ENCODE measurements around the gene APBA1. TPM values are rescaled to one million over a fixed set of nuclear protein-coding genes. Genes with fewer than 3 reads are reported as not detected.

The APBA1 gene
- total and polyA plus RNA-seq, 9 of the 15 experiments (the other 6 are each of a cell fraction or from before 2014, with no cell fraction given), result 0.01 to 0.02 TPM; not detected in 7

DNA sequence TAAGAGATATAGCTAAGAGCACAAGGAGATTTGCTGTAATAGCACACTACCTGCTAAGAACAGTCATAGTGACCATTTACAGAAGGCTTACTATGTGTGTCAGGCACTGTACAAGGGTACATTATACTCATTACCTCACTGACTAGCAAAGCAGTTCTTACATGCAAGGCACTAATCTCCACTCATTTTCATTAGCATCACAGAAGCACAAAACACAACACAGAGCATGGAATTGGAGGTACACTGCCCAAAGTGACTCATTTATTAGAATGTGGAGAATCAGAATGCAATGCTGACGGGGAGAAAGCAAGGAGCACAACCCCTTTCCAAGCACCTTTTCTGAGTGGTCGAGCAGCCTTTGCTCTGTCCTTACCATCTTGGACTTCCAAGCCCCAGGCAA is 177.4 kb downstream of the APBA1 start:
- FAIRE-seq, result no peak

More for the DNA sequence above, 177.4 kb downstream of the APBA1 start:
- no peak for TF ChIP-seq FOXJ2 (tag; IDR thresholded peaks at IDR 0.05)
- TF ChIP-seq, protein P1, sequence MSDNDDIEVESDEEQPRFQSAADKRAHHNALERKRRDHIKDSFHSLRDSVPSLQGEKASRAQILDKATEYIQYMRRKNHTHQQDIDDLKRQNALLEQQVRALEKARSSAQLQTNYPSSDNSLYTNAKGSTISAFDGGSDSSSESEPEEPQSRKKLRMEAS (CRISPR knock-in tag; IDR thresholded peaks at IDR 0.05), result no peak
- TF ChIP-seq NR2C1 (IDR thresholded peaks at IDR 0.05), result no peak
- no peak for TF ChIP-seq NR2C1 (tag; IDR thresholded peaks at IDR 0.05)
- TF ChIP-seq IRF2 (CRISPR knock-in tag; IDR thresholded peaks at IDR 0.05), result no peak
- TF ChIP-seq MYC (IDR thresholded peaks at IDR 0.05; ENCODE audit: low read depth, low read length), result no peak
- TF ChIP-seq MYC (CRISPR knock-in tag; IDR thresholded peaks at IDR 0.05; ENCODE audit: borderline replicate concordance, low read depth), result no peak
- no peak for TF ChIP-seq CBFA2T3 (IDR thresholded peaks at IDR 0.05)
- no peak for TF ChIP-seq KAT8 (IDR thresholded peaks at IDR 0.05; ENCODE audit: low read depth)
- no peak for TF ChIP-seq GABPB1 (CRISPR knock-in tag; IDR thresholded peaks at IDR 0.05)
- no peak for TF ChIP-seq SMARCE1 (IDR thresholded peaks at IDR 0.05)
- TF ChIP-seq, protein P2, sequence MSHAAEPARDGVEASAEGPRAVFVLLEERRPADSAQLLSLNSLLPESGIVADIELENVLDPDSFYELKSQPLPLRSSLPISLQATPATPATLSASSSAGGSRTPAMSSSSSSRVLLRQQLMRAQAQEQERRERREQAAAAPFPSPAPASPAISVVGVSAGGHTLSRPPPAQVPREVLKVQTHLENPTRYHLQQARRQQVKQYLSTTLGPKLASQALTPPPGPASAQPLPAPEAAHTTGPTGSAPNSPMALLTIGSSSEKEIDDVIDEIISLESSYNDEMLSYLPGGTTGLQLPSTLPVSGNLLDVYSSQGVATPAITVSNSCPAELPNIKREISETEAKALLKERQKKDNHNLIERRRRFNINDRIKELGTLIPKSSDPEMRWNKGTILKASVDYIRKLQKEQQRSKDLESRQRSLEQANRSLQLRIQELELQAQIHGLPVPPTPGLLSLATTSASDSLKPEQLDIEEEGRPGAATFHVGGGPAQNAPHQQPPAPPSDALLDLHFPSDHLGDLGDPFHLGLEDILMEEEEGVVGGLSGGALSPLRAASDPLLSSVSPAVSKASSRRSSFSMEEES (CRISPR knock-in tag; IDR thresholded peaks at IDR 0.05), result no peak
- no peak for TF ChIP-seq MTA3 (IDR thresholded peaks at IDR 0.05; ENCODE audit: borderline replicate concordance)
- TF ChIP-seq, protein P3, sequence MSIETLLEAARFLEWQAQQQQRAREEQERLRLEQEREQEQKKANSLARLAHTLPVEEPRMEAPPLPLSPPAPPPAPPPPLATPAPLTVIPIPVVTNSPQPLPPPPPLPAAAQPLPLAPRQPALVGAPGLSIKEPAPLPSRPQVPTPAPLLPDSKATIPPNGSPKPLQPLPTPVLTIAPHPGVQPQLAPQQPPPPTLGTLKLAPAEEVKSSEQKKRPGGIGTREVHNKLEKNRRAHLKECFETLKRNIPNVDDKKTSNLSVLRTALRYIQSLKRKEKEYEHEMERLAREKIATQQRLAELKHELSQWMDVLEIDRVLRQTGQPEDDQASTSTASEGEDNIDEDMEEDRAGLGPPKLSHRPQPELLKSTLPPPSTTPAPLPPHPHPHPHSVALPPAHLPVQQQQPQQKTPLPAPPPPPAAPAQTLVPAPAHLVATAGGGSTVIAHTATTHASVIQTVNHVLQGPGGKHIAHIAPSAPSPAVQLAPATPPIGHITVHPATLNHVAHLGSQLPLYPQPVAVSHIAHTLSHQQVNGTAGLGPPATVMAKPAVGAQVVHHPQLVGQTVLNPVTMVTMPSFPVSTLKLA (conservative IDR thresholded peaks at IDR 0.05), result no peak
- TF ChIP-seq MXI1 (IDR thresholded peaks at IDR 0.05; ENCODE audit: low read depth, low read length), result no peak
- no peak for TF ChIP-seq SNIP1 (IDR thresholded peaks at IDR 0.05; ENCODE audit: low read depth)
- TF ChIP-seq PTRF (tag; IDR thresholded peaks at IDR 0.05), result no peak
- no peak for TF ChIP-seq TBL1XR1 (IDR thresholded peaks at IDR 0.05; ENCODE audit: low read length in 2 of 2)
- CTCF ChIA-PET (ENCODE audit: low intra/inter-chr PET ratio), result no interaction called here
- WGBS (ENCODE audit: insufficient coverage, low coverage, missing lambda C conversion rate), result 0% methylated on average over 2 of the region's 2 CpGs
- no peak overlapping the region for H2AFZ ChIP-seq (ENCODE audit: low read depth, low read length)
- DNase-seq (ENCODE audit: extremely low read depth in 1 of 4, low spot score in 3 of 4), result no peak
- H3K4me2 ChIP-seq (ENCODE audit: insufficient read depth, low read length), result no peak overlapping the region
- no peaks in the 10 kb centered on the region for H3K9me3 ChIP-seq (replicated peaks; ENCODE audit: control insufficient read depth, insufficient read depth, low read depth, low read length)
- in situ Hi-C loops (cut with MboI), result no loop called here
- no TSS peak for BruUV-seq (replicated peaks)
- no peaks in the 10 kb centered on the region for H4K20me1 ChIP-seq (replicated peaks; ENCODE audit: control insufficient read depth, insufficient read depth, low read length)
- no peaks in the 10 kb centered on the region for H3K9me1 ChIP-seq (ENCODE audit: control insufficient read depth, insufficient read depth, low read length)
- no peak overlapping the region for H3K4me3 ChIP-seq
- intact Hi-C loops (cut with micrococcal nuclease), result no loop called here
- H3K36me3 ChIP-seq (ENCODE audit: control insufficient read depth, insufficient read depth, low read length), result no peaks in the 10 kb centered on the region
- ATAC-seq, result no peak
- no peak overlapping the region for H3K27ac ChIP-seq (ENCODE audit: extremely low read depth, low read depth, low read length)
- no peaks in the 10 kb centered on the region for H3K4me1 ChIP-seq (replicated peaks in 1 of 2; ENCODE audit: control insufficient read depth in 2 of 2, insufficient read depth in 2 of 2, low read length in 2 of 2)
- H3K27me3 ChIP-seq (ENCODE audit: control insufficient read depth in 2 of 2, insufficient read depth in 2 of 2, low read length in 2 of 2), result no peaks in the 10 kb centered on the region
- H3K79me2 ChIP-seq (ENCODE audit: control insufficient read depth, insufficient read depth, low read length), result no peaks in the 10 kb centered on the region
- POLR2A ChIA-PET, result no interaction called here
- no peak overlapping the region for H3K9ac ChIP-seq (ENCODE audit: insufficient read depth in 1 of 2, low read depth in 2 of 2, low read length in 2 of 2)
